NCI-H345 treated with DMSO at 0.1 percent for 48 hours (cell line): ENCODE measurements around the gene TLR7.

Experiments
- DNase-seq: peaks from one replicate; lab custom pipeline; 2025; ENCODE audit not compliant: unreplicated experiment; lab: John Stamatoyannopoulos, UW

TLR7 gene

DNA sequence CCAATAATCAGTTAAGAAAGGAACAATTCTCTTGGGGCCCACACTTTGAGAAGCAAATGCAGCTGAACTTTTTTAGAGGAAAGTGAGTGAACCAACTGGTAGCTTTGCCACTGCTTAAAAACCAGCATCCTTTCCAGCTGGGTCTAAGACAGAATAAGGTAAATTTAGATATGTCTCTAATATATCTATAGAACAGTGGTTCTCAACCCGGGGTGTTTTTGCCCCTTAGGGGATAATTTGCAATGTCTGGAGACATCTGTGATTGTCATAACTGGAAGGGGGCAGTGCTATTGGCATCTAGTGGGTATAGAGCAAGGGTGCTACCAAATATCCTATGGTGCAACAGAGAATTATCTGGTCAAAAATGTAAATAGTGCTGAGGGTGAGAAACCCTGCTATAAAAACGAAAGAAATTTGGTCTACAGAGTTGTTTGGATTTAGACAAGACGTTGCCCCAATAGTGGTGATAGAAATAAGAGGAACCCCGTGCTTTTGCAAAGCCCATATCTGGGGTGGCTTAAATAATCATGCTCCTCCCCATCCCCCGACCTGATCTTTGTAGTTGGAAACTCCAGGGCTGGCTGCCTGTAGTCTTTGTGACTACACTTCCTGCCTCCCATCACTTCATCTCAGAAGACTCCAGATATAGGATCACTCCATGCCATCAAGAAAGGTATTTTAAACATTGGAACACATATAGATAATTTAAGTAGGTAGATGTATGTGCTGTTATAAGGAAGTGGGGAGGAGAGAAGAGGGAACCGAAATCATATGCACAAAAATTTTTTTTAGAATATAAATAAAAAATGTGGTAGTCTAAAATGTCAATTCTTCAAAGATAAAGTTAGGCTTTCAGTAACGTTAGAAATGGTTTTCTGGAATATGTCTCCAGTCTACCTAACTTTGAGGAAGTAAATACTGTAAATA is at the start of gene TLR7:
TSS of gene TLR7 (plus strand) at position 622 of the 927 bp plus-strand sequence. CDS start 507 bp downstream, outside the sequence.
- DNase-seq, result no peak

DNA sequence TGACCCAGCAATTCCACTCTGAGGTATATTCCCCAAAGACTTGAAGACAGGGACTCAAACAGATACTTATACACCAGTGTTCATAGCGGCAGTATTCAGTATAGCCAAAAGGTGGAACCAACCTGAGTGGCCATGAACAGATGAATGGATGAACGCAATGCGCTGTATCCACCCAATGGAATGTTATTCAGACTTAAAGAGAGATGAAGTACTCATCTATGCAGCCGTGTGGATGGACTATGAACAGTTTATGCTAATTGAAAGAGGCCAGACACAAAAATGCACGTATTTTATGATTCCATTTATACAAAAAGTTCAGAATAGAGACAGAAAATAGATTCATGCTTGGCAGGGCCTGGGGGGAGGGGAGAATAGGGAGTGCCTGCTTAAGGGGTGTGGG is 49.3 kb upstream of the TLR7 start:
- no peak for DNase-seq

DNA sequence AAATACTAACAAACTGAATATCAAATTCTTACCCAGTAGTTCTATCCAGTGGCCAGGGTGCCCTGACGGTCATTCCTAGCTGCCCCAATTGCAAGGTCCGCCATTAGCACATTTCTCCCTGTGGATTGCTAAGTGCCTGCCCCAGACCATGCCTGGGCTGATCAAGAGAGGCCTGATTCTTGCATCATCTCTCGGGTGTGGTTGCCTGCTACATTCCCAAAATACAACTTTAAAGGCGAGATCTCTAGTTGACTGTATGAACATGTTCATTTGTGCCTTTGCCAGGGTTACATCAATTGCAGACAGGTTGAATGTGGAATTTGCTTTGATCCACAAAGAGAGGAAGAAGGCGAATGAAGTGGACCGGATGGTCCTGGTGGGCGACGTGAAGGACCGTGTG is 47.6 kb upstream of the TLR7 start:
- no peak for DNase-seq

DNA sequence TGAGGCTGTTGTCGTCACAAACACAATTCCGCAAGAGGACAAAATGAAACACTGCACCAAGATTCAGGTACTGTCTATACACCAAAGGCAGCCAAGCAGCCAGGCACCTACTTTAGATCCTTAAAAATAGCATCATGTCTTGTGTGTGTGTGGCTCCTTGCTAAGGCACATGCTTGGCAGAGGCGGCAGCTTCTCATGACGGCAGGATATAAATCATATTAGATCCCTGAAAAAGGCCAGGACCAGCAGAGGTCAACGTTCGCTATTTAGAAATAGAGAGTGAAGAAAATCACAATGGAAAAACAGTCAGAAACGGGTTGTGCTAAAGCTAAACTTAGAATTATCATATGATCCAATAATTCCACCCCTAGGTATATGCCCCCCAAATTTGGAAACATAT is 46.1 kb upstream of the TLR7 start:
- DNase-seq, result no peak

DNA sequence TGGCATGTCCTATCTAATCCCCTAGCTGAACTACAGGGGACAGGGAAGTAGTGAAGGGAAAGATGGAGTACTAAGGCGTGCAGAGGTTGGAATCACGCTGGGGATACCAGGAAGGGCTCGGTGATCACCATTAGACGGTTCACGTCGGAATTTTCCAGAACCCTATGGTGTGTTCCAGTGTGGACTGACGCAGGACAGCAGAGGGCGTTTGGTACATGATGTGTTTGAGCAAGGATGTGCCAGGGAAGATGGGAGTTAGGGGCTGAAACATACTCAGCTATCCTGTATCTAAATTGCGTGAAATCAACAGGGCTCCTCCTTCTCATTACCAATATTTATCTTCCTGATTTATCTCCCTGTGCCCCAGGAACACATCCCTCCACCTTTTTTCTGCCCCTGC is 41.9 kb upstream of the TLR7 start:
- DNase-seq, result no peak

DNA sequence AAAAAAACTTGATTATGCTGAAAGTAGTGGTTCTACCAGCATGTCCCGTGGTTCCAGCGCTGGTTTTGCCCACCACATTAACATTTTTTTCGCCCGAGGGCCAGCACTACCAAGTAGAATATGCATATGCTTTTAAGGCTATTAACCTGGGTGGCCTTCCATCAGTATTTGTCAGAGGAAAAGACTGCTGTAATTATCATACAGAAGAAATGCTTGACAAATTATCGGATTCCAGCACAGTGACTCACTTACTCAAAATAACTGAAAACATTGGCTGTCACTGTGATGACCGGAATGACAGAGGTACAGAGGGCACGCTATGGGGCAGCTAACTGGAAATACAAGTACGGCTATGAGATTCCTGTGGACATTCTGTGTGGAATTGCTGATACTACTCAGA is 41.1 kb upstream of the TLR7 start:
- no peak for DNase-seq

DNA sequence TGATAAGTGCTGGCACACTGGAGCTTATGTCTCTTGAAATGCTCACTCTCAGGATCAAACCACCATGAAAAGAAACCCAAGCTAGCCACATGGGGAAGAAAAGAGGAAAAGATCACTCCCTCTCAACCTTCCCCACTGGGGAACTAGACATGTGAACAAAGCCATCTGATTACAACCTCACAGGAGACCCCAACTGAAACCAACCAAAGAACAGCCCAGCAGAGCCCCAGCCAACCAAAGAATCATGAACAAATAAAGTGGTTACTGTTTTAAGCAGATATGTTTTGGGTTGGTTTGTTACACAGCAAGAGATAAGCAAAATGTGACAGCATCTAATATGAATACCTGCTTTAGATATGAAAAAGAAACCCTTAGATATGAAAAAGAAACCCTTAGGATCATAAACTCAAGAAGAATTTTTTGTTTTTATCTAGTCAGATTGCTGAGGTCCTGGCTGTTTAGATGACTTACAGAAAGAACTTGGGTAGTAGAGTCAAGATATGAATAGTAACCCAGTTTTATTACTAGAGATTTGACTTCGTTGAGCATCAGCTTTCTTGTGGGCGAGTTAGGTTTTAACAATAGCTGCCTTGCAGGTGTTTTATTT is 23.7 kb upstream of the TLR7 start:
- no peak for DNase-seq

DNA sequence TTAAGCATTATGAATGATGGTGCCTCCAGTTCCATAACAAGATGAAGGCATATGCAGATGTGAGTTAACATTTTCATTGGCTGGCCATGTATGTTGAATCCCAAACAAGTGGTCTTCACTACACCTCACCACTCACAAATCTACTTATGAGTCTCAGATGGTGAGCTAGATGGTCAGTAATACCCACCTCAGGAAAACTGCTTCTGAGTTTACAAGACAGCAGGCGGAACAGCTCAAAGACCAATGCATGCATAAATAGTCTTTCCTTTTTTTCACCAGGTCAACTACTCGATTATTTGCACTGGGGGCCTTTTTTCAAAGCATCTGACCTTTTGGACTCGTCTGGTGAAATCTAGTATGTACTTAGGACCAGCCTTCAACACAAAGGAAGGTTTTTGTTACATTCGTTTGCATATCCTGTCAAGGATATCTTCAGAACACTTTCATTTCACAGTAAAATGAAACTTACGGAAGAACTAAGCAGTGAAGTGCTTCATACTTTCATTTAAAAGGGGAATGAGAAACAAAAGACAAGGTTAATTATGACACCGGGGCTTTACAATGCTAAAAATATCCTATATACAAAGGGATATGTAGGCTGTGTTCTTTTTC is 23.1 kb upstream of the TLR7 start:
- no peak for DNase-seq

DNA sequence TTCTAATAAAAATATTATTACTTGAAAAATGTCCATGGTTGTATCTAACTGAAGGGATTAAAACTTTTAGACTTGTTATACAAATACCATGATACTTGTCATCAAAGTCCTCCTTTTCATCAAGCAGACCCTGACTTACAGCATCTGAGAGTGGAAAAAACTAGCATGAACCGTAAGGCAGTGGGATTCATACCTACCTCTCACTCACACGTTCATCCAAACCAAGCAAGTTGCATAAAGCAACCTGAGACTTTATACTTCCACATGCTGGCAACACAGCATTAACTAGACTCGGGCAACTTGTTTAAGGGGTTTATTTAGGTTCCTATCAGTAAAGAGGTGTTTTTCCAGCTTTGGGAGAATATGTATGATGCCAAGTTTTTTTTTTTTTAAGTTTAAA is 22.6 kb upstream of the TLR7 start:
- no peak for DNase-seq

DNA sequence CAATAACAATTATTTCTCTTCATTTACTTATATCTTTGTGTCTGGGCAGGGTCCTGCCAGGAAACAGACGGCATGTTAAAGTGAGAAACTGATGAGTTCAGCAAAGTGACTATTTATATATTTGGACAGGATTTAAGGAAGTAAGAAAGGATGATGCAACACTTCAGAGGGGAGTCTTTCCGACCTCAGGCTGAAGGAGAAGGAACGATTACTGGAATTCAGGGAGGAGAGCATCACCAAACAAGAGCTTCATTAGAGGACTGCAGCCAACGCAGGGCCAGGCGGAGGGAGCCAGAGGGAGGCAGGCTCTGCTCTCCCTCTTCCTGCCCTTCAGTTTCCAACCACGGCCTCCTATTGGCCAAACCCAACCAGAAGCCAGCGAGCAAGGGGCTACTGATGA is 1.5 kb upstream of the TLR7 start:
- no peak for DNase-seq

DNA sequence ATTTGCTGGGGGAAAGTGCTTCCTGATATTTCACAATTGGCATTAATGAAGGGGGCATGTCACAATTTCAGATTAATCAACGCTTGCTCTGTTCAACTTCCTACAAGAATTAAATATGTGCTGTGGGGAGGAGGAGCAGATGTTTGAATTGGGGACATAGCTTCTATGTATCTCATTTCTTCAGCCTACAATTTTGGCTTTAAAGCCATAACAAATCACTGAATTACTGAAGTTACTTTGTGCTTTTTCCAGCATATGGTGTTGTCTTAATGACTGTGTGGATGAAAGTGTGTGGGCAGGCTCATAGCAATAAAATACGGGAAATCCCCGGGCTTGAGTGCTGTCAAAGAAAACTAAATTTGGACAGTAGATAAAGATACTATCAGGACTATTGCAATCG is 813 bp downstream of the TLR7 start:
- DNase-seq, result no peak

DNA sequence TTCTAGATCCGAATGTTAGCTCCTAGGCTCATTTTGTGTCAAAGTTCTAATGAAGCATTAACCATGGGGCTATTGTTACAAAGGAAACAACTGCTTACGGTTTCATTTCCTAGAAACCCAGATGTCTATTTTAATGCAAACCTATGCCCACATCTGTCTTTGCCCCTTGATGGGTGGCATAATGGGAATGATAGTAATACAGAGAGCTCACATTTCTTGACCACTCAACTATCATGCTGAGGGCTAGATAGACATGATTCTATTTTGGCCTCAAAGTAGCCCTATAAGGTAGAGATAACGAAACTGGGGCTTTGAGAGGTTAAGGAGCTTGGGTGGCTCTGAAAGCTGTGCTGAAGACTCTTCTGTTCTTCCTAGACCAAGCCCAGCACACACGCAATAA is 1.9 kb downstream of the TLR7 start:
- no peak for DNase-seq

DNA sequence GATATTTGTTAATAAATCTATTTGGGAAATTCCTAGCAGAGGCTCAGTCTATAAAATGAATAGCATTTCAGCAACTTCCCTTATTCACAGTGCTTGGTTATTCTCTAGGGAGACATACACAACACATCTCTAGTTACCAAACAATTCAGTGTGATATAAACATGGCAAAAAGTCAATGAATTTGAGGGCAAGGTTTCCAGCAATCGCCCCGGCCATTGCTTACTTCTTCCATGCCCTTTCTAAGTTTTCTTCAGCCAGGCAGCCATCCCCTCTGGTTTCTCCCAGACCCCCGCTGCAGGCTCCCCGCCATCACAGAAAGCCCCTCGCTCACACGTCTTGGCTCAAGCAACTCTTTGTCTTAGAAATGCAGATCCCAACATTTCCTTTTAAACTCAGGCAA is 4.4 kb downstream of the TLR7 start:
- DNase-seq, result no peak

DNA sequence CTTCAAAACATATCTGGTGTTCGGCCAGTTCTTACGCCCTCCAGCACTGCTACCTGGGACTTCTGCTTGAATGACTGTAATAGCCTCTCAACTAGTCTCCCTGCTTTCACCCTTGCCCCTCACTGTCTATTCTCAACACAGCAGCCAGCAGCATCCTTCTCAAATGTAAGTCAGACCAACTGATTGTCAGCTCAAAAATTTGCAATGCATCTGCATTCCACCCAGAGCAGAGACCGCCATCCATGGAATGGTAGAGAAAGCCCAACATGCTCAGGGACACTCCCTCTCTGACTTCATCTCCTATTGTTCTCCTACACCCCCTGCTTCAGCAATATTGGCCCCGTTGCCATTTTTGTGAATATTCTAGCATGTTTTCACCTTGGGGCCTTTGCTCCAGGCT is 5.9 kb downstream of the TLR7 start:
- no peak for DNase-seq

DNA sequence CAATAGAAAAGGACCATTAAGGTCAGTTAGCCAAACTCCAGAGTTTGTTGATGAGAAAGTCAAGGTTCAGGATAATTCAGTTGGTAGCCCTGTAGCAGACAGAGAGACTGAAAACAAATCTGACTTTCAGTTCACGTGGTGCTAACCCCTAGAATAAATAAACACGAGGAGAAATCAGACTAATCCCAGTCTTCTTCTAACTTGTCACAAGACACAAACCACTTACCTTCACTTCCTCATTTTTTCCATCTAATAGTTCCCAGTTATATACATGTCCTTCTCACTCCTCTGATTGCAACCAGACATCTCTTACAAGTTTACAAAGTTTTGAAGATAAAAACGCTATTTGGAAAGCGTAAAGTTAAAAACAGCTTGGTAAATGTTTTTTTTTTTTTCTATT is 7.7 kb downstream of the TLR7 start:
- DNase-seq, result no peak

DNA sequence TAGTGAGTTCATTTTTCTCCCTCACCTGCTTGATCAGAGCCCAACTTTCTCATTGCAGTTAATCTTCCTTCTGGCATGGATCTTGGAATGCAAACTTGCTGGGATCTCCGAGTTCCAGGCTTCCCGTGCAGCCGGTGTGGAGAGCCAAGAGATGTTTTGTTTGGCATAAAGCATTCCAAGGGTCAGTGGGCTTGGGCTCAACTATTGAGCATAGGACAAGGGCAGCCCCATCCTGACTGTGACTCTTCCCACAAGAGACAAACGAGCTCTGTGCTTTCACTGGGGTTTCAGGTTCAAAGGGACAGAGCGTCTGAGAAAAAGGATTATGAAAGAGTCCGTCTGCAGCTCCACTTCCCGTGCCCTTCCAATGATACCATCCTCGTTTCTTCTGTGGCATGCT is 10.5 kb downstream of the TLR7 start:
- DNase-seq, result no peak

DNA sequence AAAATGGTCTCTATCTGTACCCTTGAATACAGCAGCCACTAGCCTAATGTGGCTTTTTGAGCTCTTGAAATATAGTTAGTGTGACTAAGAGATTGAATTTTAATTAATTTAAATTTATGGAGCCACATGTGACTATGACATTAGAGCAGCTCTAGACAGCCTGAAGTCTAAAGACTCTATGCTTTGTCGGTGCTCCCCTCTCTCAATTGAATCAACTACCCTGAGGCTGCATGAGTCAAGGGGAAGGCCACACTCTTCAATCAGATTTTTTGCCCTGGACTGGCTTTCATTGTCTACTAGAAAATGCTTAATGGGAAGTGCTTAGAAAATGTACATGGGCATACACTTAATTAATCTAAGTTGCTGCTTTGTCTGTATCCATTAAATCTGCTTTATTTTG is 11.7 kb downstream of the TLR7 start:
- DNase-seq, result no peak

DNA sequence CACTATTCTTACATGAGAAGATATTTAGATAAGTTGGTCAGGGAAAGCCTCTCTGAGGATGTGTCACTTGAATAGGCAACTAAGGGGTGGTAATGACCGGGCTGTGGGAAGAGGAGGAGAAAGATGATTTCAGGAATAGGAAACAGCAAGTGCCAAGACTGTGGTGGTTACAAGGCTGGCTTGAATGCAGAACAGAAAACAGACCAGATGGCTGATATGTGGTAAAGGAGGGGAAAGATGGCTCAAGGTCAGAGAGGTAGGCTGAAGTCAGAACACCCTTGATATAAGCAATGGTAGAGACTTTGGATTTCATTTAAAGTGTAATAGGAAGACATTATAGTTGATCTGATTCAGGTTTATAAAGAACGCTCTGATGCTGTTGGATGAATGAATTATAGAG is 15.0 kb downstream of the TLR7 start:
- no peak for DNase-seq

DNA sequence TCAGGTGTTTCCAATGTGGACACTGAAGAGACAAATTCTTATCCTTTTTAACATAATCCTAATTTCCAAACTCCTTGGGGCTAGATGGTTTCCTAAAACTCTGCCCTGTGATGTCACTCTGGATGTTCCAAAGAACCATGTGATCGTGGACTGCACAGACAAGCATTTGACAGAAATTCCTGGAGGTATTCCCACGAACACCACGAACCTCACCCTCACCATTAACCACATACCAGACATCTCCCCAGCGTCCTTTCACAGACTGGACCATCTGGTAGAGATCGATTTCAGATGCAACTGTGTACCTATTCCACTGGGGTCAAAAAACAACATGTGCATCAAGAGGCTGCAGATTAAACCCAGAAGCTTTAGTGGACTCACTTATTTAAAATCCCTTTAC is 18.6 kb downstream of the TLR7 start:
- no peak for DNase-seq

DNA sequence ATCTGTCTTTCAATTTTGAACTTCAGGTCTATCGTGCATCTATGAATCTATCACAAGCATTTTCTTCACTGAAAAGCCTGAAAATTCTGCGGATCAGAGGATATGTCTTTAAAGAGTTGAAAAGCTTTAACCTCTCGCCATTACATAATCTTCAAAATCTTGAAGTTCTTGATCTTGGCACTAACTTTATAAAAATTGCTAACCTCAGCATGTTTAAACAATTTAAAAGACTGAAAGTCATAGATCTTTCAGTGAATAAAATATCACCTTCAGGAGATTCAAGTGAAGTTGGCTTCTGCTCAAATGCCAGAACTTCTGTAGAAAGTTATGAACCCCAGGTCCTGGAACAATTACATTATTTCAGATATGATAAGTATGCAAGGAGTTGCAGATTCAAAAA is 19.7 kb downstream of the TLR7 start:
- no peak for DNase-seq

DNA sequence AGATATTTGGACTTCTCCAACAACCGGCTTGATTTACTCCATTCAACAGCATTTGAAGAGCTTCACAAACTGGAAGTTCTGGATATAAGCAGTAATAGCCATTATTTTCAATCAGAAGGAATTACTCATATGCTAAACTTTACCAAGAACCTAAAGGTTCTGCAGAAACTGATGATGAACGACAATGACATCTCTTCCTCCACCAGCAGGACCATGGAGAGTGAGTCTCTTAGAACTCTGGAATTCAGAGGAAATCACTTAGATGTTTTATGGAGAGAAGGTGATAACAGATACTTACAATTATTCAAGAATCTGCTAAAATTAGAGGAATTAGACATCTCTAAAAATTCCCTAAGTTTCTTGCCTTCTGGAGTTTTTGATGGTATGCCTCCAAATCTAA is 20.3 kb downstream of the TLR7 start:
- no peak for DNase-seq

DNA sequence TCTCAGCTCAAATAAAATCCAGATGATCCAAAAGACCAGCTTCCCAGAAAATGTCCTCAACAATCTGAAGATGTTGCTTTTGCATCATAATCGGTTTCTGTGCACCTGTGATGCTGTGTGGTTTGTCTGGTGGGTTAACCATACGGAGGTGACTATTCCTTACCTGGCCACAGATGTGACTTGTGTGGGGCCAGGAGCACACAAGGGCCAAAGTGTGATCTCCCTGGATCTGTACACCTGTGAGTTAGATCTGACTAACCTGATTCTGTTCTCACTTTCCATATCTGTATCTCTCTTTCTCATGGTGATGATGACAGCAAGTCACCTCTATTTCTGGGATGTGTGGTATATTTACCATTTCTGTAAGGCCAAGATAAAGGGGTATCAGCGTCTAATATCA is 20.9 kb downstream of the TLR7 start:
- no peak for DNase-seq
